Measurements from ENCODE around the gene MYO1G.
"Not testable (repeated sequence)": the region's sequence is repeated elsewhere in the genome, so short reads cannot be mapped to it uniquely, and the experiment has no call there.

MYO1G gene
- total RNA-seq, result 8.1 to 428 (median 67.8) reads per million in 18 experiments

DNA sequence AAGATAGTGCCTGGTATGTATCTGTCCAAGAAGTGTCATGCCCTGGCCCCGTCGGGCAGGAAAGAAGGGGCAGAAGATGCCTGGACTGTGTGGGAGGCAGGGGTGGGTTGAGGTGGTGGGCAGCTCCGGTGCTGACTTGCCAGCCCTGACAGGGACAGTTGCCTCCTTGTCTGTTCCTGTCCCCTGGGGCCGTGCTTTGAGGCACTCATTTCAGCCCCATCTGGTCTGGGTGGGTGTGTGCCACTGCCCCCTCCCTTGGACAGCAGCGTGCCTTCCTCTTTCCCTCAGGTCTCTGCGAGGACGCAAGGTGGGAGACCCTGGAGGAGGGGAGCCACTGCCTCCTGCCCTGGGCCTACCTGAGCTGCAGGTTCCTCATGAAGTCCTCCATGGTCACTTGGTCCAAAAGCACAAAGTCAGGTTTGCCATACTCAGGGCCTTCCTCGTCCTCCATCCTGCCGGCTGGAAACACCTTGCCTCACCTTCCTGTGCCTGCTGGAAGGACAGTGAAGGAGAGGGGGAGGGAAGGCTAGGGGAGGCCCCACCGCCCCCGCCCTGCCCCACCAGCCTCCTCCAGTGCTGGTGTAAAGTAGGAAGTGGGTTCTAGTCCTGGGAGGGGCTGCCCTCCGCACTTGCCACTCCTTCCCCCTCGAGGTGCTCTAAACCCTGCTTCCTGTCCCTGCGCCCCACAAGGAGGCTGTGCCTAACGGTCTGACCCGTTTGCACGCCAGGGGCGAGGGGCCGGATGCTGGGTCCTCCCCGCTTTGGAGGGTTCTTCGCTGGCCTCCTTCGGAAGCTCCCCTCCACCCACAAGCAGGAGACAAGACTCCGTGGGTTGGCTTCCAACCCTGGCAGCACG is at the start of gene MYO1G:
Gene MYO1G (minus strand): TSS at position 505 of the 856 bp plus-strand sequence. CDS start 54 bp downstream, at position 451.
- peak; percentile 63 for DNase-seq

DNA sequence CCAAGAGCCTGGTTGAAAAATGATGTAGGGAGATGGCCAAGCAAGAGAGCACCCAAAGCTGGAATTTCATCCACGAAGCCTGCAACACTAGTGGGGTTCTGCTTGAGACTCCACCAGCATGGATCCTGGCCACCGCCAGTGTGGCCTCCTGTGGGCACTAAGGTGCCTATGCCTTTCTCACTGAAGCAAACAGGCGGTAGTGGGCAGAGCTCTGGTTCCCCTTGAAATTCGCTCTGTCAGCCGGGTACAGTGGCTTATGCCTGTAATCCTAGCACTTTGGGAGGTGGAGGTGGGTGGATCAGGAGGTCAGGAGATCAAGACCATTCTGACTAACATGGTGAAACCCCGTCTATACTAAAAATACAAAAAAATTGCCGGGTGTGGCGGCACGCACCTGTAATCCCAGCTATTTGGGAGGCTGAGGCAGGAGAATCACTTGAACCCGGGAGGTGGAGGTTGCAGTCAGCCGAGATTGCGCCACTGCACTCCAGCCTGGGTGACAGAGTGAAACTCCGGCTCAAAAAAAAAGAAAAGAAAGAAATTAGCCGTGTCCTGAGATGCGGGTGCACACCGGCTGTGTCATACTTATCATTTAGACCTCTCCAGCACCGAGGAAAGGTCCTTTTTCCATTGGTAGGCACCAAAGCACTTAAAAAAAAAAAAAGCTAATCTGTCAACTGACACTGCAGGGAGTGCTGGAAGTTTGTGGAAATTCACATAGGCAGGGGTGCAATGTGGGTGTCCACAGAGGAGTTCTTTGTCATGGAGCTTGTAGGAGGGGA is 49.5 kb upstream of the MYO1G start:
- DNase-seq, result peak; percentile 7 to 58

DNA sequence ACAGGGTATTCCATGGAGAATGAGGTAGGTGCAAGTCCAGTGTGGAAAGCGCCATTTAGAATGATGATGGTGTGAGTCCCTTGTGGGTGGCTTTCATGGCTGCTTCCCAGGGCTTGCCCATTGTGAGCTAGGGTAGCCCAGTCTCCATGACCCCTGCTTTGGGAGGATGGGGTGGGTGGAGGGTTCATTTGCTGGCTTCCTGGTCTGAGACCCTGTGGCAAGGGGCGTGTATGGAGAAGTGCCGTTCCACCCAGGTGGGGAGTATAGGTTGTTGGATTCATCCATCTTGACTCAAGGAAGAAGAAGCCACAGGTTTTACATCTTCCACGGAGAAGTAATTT is 48.9 kb upstream of the MYO1G start:
- DNase-seq, result no peak

DNA sequence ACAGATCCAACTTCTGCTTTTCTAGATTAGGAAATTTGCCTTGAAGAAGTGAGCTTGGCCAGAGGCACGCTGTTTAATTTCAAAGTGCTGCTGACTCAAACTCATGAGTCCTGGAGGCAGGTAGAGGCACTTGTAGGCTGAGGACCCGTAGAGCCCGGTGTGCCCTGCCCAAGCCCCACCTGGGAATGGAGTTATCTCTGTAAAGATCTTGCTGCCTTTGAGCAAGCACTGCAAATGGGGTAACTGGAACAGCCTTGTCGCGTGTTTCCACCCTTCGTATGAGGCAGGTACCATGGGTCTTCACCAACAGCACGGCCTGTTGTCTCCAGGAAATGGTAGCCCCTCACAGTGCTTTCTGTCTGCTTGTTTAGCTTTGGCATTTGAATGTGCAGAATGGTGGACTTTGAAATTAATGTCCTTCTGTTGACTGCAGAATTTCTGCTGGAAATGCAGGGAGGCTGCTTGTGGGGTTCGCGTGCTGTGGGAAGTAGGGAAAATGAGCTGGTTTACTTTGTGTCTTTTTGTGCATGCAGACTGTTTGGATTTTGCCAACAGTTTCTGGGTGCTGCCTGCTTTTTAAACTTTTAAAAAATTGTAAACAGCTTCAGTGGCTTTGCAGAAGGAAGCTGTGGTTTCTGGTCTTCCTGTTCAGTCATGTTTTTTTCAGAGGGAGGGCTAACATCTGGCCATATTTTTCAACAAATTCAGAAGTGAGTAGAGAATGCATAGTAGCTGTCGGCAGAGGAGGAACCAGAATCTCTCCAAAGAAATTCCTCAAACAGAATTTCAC is 48.4 kb upstream of the MYO1G start:
- DNase-seq, result peak; percentile 80 to 81

DNA sequence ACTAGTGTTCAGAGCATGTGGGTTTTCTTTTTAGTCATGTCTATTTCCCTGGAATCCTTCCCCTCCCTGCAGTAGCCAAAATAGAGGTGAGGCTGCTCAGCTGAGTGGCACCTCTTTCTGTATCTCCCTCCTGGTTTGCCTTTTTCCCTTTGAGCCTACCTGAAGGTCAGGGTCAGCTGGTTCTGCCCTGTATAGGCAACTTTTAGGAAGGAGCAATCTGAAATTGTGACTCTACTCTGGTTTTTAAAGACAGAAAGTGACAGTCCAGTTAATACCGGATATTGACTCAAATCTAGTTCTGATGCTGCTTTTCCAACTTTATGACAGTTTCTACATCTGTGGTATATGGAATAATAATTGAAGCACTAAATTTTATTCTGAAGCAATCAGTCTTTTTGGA is 47.2 kb upstream of the MYO1G start:
- DNase-seq, result no peak

DNA sequence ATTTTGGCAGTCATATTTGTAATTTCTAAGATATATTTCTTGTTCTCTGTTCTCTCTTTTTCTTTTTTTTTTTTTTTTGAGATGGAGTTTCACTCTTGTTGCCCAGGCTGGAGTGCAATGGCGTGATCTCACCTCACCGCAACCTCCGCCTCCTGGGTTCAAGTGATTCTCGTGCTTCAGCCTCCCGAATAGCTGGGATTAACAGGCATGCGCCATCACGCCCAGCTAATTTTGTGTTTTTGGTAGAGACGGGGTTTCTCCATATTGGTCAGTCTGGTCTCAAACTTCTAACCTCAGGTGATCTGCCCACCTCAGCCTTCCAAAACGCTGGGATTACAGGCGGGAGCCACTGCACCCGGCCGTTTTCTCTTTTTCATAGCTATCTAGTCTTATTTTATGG is 46.7 kb upstream of the MYO1G start:
- not testable (repeated sequence) for DNase-seq

DNA sequence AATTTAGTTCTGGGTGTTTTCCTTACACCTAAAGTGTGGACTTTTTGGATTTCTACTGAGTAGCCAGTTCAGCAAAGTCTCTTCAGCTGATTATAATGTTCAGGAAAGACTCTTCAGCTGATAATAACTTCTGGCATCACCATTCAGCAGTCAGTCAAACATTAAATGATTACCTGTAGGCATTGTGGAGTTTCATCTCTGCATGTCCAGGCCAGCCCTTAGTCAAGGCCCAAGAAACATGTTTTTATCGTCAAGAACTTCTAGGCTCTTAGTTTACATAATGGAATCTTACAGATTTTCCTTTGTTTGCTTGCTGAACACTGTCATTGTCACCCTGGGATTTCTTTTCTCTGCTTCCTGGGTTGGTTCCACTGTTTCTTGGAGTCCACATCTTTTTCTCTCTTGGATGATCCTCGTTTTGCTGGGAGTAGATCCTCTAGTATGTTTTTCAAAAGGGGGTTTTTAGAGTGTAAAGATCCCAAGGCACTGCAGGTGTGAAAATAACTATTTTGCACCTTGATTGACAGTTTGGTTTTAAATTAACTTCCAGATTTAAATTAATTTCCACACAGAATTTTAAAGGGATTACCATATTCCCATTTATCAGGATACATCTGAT is 45.4 kb upstream of the MYO1G start:
- DNase-seq, result no peak

DNA sequence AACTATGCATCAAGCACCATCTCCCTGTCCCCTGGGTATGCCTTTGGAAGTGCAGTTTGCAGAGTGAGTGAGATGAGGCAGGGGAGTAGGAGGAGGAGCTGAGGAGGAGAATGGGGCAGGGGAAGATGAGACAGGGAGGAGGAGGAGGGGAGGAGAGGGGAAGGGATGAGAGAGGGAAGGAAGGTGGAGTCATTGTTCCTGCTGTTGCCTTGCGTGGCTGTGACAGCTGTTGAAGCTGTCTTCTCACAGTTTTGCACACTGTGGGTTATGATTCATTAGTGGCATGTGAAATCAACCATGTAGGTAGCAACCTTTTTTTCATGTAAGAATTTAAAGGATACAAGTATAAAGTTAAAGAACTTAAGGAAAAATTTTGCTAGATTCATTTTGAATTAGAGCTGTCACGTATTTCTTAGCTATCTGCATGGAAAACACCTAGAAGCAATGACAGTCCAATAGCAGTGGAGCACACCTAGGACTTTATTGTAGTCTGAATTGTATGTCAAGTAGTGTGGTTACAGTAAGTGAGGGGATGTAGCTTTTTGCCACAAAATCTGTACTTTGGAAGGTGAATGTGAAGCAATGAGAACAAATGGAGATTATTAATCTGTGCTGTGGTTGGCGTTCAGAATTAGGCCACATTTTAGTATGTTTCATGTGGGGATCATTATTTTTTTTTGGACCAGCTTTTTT is 42.9 kb upstream of the MYO1G start:
- DNase-seq, result peak in 1 of 2 donors; percentile 9

DNA sequence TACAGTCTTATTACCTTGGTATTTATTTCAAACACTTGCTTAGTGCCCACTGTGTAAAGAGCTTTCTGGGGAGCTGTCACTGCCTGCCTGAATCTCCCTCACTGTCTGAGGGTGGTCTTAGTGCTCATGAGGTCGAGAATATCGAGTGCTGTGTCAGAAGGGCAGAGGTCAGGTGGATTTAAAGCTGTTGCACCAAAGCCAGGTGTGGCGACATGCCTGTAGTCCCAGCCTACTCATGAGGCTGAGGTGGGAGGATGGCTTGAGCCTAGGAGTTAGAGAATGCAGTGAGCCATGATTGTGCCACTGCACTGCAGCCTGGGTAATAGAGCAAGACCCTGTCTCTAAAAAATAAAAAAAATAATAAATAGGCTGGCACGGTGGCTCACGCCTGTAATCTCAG is 42.1 kb upstream of the MYO1G start:
- no peak for DNase-seq

DNA sequence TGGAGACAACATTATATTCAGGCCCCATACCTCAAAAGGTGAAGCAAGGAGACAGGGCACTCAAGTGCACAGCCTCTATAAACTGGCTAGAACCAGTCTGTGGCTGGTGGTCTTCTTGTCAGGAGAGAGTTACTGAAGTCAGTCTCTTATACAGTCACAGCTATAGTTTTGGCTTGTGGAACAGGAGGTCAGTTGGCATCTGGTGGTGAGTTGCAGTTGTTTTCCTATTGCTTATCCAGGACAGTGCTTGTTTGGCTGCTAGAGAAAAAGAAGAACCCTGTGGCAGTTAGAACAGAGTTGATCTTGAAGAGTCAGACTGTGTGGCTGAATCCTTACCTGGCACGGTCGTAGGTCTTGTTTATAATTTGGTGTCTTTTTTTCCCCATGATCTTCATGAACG is 38.4 kb upstream of the MYO1G start:
- no peak for DNase-seq

DNA sequence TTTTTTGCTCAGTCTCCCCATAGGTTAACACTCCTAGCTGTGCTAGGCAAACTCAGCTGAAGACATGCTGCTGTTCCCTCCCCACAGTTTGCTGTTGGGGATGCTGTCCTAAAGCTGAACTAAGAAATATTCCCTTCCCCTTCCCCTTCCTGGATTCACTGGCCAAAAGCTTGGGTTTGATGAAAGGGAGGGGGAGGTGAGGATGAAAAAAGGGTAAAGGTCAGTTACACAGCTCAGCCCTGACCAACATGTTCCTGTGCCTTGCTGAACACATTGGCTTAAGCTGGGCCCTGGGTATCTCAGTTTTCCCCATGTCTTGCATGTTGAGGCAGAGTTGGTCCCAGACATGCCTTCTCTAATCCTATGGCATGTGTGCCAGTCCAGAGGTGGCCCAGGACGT is 36.5 kb upstream of the MYO1G start:
- no peak for DNase-seq

DNA sequence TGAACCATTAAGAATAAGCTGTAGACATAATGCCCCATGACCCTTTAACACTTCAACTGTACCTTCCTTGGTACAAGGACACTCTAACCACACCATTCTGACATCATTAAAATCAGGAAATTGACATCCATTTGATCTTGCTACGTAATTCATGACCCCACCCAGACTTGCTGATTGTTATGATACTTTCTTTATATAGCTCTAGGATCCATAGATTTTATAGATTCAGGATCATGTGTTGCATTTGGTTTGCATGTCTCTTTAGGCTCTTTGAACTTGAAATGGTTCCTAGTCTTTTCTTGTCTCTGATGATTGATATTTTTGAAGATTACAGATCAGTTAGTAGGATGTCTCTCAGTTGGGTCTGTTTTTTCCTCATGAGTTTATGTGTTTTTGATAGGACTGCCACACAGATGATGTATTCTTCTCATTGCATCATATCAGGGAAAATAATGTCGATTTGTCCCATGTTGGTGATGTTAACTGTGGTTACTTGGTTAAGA is 34.7 kb upstream of the MYO1G start:
- DNase-seq, result no peak

DNA sequence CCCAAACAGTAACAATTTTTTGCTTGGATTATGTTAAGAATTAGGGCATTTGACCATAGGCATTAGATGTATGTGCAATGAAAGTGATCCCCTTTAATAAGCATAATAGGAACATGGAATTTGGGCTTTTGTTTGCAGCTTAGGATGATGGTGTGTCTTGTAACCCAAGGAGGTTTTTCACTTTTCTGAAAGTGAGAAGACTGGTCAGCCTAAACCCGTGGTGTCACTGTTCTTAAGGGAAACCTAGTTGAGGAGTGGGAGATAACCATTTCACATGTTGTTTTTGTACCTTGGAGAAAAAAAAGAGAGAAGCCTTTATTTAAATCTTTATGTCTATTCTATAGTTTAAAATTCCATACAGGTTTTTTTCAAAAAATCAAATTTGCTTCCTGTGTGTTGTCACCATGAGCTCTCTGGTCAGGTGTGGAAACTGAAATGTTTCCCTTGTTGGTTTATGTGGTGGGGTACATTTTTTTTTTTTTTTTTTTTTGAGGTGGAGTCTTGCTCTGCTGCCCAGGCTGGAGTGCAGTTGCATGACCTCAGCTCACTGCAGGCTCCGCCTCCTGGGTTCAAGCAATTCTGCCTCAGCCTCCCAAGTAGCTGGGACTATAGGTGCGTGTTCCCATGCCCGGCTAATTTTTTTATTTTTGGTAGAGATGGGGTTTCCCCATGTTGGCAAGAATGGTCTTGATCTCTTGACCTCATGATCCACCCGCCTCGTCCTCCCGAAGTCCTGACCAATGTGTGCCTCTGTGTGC is 28.9 kb upstream of the MYO1G start:
- no peak for DNase-seq

DNA sequence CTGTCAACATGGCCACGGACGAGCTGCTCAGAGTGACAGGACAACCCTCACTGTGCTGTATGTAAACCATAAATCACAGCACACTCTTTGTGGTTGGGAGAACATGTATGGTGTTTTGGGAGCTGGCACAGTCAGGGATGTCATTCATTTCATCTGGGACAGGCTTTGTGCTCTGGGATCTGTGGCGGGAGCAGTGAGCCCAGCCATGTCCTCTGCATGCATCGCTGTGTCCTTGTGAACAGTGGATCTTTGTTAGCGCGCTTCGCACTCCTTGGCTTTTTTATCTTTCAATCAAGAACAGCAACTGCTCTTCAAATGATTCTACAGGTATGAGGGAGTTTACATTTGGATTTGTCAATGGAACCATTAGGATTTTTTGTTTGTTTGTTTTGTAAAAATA is 28.3 kb upstream of the MYO1G start:
- no peak for DNase-seq

DNA sequence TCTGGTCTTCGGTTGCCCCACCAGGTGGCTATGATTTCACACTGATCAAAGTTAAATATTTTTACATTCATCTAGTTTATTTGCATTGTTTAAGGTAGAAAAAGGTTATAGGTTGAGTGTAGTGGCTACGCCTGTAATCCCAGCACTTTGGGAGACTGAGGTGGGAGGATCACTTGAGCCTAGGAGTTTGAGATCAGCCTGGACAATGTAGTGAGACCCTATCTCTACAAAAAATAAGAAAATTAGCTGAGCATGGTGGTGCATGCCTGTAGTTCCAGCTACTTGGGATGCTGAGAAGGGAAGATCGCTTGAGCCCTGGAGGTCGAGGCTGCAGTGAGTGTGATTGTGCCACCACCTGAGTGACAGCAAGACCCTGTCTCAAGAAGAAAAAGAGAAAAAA is 25.0 kb upstream of the MYO1G start:
- DNase-seq, result no peak

DNA sequence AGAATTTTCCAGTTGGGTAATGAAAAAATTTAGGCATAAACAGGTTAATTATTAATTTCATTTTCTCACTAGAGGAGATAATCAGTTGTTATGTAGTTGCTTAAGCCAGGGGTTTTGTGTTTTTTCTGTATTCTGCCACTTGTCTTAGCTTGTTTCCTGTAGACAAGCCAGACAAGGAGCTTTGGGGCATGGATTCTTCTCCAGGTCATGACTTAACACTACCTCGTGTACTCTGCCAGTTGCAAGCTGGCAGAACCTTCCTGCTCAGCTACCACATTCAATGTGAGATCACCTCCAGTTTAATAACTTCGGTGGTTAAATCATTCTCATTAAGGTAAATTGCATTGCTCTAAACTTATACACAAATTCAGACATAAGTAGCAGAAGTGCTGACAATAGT is 23.0 kb upstream of the MYO1G start:
- DNase-seq, result no peak

DNA sequence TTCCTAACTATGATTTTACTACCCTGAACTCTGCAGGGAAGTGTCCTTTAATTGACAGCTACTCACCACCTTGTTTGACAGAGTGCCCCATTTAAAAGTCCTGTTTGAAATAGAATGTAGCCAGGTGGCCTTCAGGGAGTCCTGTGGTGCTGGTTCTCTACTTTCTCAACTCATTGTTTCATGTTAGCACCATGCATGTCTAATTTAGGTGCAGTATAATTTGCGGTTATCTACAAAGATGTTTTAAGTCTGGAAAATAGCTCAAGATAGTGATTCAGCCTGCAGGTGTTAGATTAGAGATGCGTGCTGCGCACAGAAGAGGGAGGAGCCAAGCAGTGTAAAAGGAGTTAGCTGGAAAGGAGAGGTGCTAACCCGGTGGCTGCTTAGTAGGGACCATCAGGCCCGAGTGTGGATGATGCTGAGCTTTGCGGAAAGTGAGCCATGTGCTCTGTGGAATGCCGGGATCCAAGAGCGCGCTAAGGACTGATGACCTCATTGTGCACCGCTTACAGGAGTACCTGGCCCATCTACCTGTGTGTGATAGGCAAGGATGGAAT is 22.4 kb upstream of the MYO1G start:
- DNase-seq, result no peak

DNA sequence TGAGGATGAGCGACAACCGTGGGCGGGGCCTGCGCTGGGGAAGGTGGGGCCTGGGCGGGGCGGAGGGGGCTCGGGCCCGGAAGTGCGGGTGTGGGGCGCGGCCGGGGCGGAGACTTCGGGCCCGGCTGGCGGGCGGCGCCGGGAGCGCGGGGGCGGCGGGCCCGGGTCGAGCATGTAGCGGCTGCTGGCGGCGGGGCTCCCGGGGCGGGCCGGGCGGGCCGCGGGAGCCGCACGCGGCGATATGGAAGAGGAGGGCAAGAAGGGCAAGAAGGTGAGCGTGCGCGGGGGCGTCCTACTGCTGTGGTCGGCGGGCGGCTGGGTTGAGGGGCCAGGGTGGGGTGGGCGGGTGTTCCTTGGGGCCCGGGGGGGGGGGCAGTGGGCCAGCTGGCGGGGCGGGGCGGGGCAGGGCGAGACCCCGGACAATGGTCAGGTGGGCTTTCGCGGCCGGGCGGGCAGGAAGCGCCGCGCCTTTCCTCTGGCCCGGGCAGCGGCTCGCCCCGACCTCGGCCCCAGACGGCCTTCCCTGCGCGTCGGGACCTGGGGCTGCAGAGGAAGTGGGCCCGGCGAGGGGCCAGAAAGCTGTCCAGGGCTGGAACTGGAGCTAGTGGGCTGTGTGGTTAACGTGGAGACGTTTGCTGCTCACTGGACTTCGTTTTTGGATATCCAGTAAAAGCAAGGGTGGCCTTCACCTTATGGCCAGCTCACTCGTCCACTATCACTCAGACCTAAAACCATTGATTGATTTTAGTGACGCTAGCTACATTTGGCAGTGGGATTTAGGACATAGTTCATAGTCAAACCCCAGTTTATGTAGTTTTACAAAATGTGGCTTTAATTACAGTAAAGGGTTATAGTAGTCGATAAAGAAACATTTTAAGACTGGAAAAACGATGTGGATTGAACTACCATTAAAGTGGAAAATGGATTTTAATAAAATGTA is 21.5 kb upstream of the MYO1G start, which contains the start of gene CCM2:
Gene CCM2 (plus strand): TSS at position 109 of the 940 bp plus-strand sequence. CDS start 133 bp downstream, at position 242.
- DNase-seq, result peak; percentile 46 to 66

Measured in inflammatory macrophage (primary cell).